ENCODE data around the gene TBCD. TPM values are rescaled to one million over a fixed set of nuclear protein-coding genes. Genes with fewer than 3 reads are reported as not detected.
A peak's percentile ranks its signal among the peaks of the same experiment; 100 is the strongest.
"Not testable (repeated sequence)": the region's sequence is repeated elsewhere in the genome, so short reads cannot be mapped to it uniquely, and the experiment has no call there.

TBCD gene
- total RNA-seq, 1 donor from 2014 or later = 122 TPM

GRCh38 chr17:82769041-82769440, 17.2 kb downstream of the TBCD start:
- Mint-ChIP-seq H3K9me3 (no peaks in the 10 kb centered on the region), H3K27me3 (no peaks in the 10 kb centered on the region), H3K27ac (no peak overlapping the region), H3K4me3 (no peak overlapping the region), H3K4me1 (peaks cover 14% of the 10 kb centered on the region), H3K36me3 (ENCODE audit: low read depth) (peaks cover 52% of the 10 kb centered on the region)
- intact Hi-C loops (cut with micrococcal nuclease) = no loop called here
- no peak for DNase-seq

DNA sequence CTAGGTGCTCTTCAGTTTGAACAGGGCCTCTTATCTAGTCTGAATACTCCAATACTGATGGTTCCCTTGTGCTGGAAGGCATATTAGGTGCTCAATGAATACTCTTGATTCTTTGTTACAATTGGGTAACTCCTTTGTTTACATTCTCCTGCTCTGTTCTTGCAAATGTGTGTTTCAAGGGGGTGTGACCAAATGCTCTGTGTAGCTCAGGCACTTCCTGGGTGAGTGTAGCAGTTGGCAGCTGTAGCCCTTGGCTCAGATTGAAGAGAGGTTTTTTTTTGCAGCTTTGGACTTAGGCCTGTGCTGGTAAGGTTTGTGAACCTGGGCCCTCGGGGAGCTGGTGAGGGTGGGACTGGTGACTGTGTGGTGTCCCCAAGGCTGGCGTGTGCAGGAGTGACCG, 20.2 kb downstream of the TBCD start:
- no peak overlapping the region for H3K4me3 Mint-ChIP-seq
- H3K27ac Mint-ChIP-seq = no peak overlapping the region
- no peaks in the 10 kb centered on the region for H3K27me3 Mint-ChIP-seq
- peaks cover 43% of the 10 kb centered on the region for H3K36me3 Mint-ChIP-seq (ENCODE audit: low read depth)
- no peak for DNase-seq
- H3K9me3 Mint-ChIP-seq = no peaks in the 10 kb centered on the region
- H3K4me1 Mint-ChIP-seq = peaks cover 12% of the 10 kb centered on the region
- intact Hi-C loops (cut with micrococcal nuclease) = no loop called here

GRCh38 chr17:82774456-82774855, 22.6 kb downstream of the TBCD start:
- H3K27ac Mint-ChIP-seq; DNase-seq; H3K4me3 Mint-ChIP-seq; H3K27me3 Mint-ChIP-seq; H3K9me3 Mint-ChIP-seq; intact Hi-C loops (cut with micrococcal nuclease): not testable (repeated sequence)
- Mint-ChIP-seq H3K4me1 (peaks cover 10% of the 10 kb centered on the region), H3K36me3 (ENCODE audit: low read depth) (peaks cover 29% of the 10 kb centered on the region)

GRCh38 chr17:82775001-82775823, 23.3 kb downstream of the TBCD start:
- DNase-seq = peak; percentile 81
- no peak overlapping the region for H3K4me3 Mint-ChIP-seq
- no peaks in the 10 kb centered on the region for H3K27me3 Mint-ChIP-seq
- peaks cover 10% of the 10 kb centered on the region for H3K4me1 Mint-ChIP-seq
- no peaks in the 10 kb centered on the region for H3K9me3 Mint-ChIP-seq
- intact Hi-C loops (cut with micrococcal nuclease) = no loop called here
- no peak overlapping the region for H3K27ac Mint-ChIP-seq
- H3K36me3 Mint-ChIP-seq (ENCODE audit: low read depth) = peaks cover 24% of the 10 kb centered on the region

DNA sequence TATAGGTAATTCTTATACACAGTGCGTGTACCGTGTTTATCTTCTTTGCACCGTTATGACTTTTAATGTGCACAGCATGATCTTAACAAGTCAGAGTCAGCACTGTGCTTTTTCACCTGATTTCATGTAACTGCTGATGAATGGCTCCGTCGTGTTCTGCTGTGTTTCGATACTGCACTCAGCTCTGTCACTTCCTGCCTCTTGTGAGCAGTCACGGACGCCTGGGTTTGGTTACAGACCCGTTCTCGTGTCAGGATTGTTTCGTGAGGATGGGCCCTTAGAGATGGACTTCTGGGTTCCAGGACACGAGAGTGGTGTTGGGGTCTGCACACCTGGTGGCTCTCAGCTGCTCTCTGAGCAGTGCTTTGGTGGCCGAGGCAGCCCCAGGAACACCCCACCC, 24.6 kb downstream of the TBCD start:
- Mint-ChIP-seq H3K36me3 (ENCODE audit: low read depth) (peaks cover 22% of the 10 kb centered on the region), H3K4me1 (peaks cover 10% of the 10 kb centered on the region), H3K27me3 (no peaks in the 10 kb centered on the region), H3K9me3 (no peaks in the 10 kb centered on the region), H3K27ac (no peak overlapping the region), H3K4me3 (no peak overlapping the region)
- DNase-seq = no peak
- intact Hi-C loops (cut with micrococcal nuclease) = no loop called here

DNA sequence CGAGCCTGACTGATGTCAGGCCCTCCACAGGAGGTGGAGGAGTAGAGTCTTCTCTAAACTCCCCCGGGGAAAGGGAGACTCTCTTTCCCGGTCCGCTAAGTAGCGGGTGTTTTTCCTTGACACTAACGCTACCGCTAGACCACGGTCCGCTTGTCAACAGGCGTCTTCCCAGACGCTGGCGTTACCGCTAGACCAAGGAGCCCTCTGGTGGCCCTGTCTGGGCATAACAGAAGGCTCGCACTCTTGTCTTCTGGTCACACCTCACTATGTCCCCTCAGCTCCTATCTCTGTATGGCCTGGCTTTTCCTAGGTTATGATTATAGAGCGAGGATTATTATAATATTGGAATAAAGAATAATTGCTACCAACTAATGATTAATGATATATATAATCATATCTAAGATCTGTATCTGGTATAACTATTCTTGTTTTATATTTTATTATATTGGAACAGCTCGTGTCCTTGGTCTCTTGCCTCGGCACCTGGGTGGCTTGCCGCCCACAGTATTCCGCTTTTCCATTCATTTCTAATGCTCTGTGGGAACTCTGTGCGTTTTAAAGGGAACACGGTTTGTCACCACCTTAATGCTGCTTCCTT, 26.0 kb downstream of the TBCD start:
- H3K4me1 Mint-ChIP-seq = peaks cover 12% of the 10 kb centered on the region
- H3K9me3 Mint-ChIP-seq; H3K27me3 Mint-ChIP-seq; DNase-seq; intact Hi-C loops (cut with micrococcal nuclease); H3K27ac Mint-ChIP-seq; H3K4me3 Mint-ChIP-seq: not testable (repeated sequence)
- H3K36me3 Mint-ChIP-seq (ENCODE audit: low read depth) = peaks cover 19% of the 10 kb centered on the region

DNA sequence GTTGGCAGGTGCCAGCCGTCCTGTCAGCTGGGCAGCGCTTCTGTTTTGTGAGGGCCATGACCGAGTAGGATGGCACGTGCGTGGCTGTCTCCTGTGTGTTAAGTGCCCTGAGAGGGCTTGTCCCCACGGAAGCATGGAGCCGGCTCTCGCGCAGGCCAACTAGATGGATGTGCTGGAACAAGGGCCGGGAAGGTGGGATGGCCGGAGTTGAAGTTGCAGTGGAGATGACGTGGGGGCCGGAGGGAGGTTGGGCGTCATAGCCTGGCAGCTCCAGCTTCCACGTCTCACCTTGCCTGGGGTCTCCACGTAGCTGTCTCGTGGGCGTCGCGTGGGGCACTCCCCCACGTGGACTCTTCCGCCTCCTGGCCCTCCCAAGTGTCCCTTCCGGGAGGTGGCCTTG, 27.7 kb downstream of the TBCD start:
- DNase-seq = no peak
- Mint-ChIP-seq H3K4me1 (peaks cover 11% of the 10 kb centered on the region), H3K36me3 (ENCODE audit: low read depth) (peaks cover 22% of the 10 kb centered on the region)

GRCh38 chr17:82780195-82780594, 28.3 kb downstream of the TBCD start:
- intact Hi-C loops (cut with micrococcal nuclease) = loop anchor here (10.0 kb wide), 1 partner anchor 85 kb away; no protein-coding TSS in a partner anchor
- H3K36me3 Mint-ChIP-seq (ENCODE audit: low read depth) = peaks cover 20% of the 10 kb centered on the region
- H3K27me3 Mint-ChIP-seq = no peaks in the 10 kb centered on the region
- H3K27ac Mint-ChIP-seq = no peak overlapping the region
- no peak overlapping the region for H3K4me3 Mint-ChIP-seq
- no peaks in the 10 kb centered on the region for H3K9me3 Mint-ChIP-seq
- DNase-seq = no peak
- H3K4me1 Mint-ChIP-seq = peaks cover 11% of the 10 kb centered on the region

More for the DNA sequence above, 27.7 kb downstream of the TBCD start:
- no peaks in the 10 kb centered on the region for H3K27me3 Mint-ChIP-seq
- intact Hi-C loops (cut with micrococcal nuclease) = no loop called here
- no peaks in the 10 kb centered on the region for H3K9me3 Mint-ChIP-seq
- H3K4me3 Mint-ChIP-seq = no peak overlapping the region
- no peak overlapping the region for H3K27ac Mint-ChIP-seq

GRCh38 chr17:82780971-82781893, 29.4 kb downstream of the TBCD start:
- intact Hi-C loops (cut with micrococcal nuclease) = loop anchor here (10.0 kb wide), 1 partner anchor 84 kb away; no protein-coding TSS in a partner anchor
- Mint-ChIP-seq H3K4me1 (peaks cover 9% of the 10 kb centered on the region), H3K4me3 (no peak overlapping the region), H3K36me3 (ENCODE audit: low read depth) (peaks cover 22% of the 10 kb centered on the region), H3K27ac (no peak overlapping the region), H3K27me3 (no peaks in the 10 kb centered on the region), H3K9me3 (no peaks in the 10 kb centered on the region)
- DNase-seq = no peak

GRCh38 chr17:82781894-82782274, 30.0 kb downstream of the TBCD start:
- Mint-ChIP-seq H3K36me3 (ENCODE audit: low read depth) (peaks cover 22% of the 10 kb centered on the region), H3K4me3 (no peak overlapping the region), H3K27ac (no peak overlapping the region), H3K27me3 (no peaks in the 10 kb centered on the region), H3K4me1 (peaks cover 9% of the 10 kb centered on the region), H3K9me3 (no peaks in the 10 kb centered on the region)
- intact Hi-C loops (cut with micrococcal nuclease) = loop anchor here (2.0 to 10.0 kb wide), 2 partner anchors 83 to 135 kb away; no protein-coding TSS in a partner anchor
- DNase-seq = peak; percentile 96

DNA sequence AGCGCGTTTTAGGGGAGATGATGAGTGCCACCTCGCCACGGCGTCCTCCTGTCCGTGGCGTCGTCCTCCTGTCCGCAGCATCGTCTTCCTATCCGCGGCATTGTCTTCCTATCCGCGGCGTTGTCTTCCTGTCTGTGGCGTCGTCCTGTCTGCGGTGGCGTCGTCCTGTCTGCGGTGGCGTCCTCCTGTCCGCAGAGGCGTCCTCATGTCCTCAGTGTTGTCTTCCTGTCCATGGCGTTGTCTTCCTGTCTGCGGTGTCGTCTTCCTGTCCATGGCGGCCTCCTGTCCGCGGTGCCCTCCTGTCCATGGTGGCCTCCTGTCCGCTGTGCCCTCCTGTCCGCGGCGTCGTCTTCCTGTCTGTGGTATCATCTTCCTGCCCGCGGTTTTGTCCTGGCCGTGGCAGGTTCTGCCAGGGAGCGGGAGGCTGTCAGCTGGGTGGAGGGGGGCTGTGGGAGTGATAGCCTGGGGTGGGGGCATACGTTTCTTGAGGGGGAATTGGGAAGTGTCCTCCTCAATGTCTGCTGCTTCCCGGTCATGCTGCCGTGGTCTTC, 30.9 kb downstream of the TBCD start:
- H3K27ac Mint-ChIP-seq = peak overlapping the region; percentile 25
- H3K36me3 Mint-ChIP-seq (ENCODE audit: low read depth) = peaks cover 20% of the 10 kb centered on the region
- DNase-seq = no peak
- H3K9me3 Mint-ChIP-seq = no peaks in the 10 kb centered on the region
- no peak overlapping the region for H3K4me3 Mint-ChIP-seq
- intact Hi-C loops (cut with micrococcal nuclease) = loop anchor here (2.0 to 10.0 kb wide), 2 partner anchors 82 to 134 kb away; no protein-coding TSS in a partner anchor
- H3K4me1 Mint-ChIP-seq = peaks cover 9% of the 10 kb centered on the region
- H3K27me3 Mint-ChIP-seq = no peaks in the 10 kb centered on the region

- no peak overlapping the region for H3K27ac Mint-ChIP-seq
- no peak overlapping the region for H3K4me3 Mint-ChIP-seq
- H3K27me3 Mint-ChIP-seq = no peaks in the 10 kb centered on the region
- no peaks in the 10 kb centered on the region for H3K9me3 Mint-ChIP-seq
- peaks cover 22% of the 10 kb centered on the region for H3K36me3 Mint-ChIP-seq (ENCODE audit: low read depth)
- H3K4me1 Mint-ChIP-seq = peaks cover 9% of the 10 kb centered on the region
- DNase-seq = no peak
- intact Hi-C loops (cut with micrococcal nuclease) = loop anchor here (2.0 to 10.0 kb wide), 2 partner anchors 81 to 133 kb away; no protein-coding TSS in a partner anchor
Observed at GRCh38 chr17:82783498-82783897, 31.6 kb downstream of the TBCD start.

DNA sequence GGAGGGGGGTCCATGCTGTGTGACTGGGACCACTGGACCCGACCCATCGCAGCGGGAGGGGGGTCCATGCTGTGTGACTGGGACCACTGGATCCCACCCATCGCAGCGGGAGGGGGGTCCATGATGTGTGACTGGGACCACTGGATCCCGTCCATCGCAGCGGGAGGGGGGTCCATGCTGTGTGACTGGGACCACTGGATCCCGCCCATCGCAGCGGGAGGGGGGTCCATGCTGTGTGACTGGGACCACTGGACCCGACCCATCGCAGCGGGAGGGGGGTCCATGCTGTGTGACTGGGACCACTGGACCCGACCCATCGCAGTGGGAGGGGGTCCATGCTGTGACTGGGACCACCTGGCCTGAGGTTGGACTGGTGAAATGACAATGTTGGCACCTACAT, 33.7 kb downstream of the TBCD start:
- not testable (repeated sequence) for DNase-seq, H3K4me1 Mint-ChIP-seq, H3K27me3 Mint-ChIP-seq, H3K27ac Mint-ChIP-seq, H3K9me3 Mint-ChIP-seq, H3K4me3 Mint-ChIP-seq
- peaks cover 22% of the 10 kb centered on the region for H3K36me3 Mint-ChIP-seq (ENCODE audit: low read depth)
- intact Hi-C loops (cut with micrococcal nuclease) = loop anchor here (10.0 kb wide), 1 partner anchor 79 kb away; no protein-coding TSS in a partner anchor
